HG02870 (cell line): ENCODE measurements around the gene PARD3.
A peak's percentile ranks its signal among the peaks of the same experiment; 100 is the strongest.

Source experiments
- ATAC-seq: cut with Tn5 transposase; IDR thresholded peaks from one replicate; pipeline ENCODE4 v1.9.1; 2021; ENCODE audit warnings: mild to moderate bottlenecking, moderate library complexity; ENCODE audit not compliant: unreplicated experiment

The PARD3 gene

GRCh38 chr10:34698248-34698831 is 116.8 kb downstream of the PARD3 start:
- ATAC-seq = no peak

DNA sequence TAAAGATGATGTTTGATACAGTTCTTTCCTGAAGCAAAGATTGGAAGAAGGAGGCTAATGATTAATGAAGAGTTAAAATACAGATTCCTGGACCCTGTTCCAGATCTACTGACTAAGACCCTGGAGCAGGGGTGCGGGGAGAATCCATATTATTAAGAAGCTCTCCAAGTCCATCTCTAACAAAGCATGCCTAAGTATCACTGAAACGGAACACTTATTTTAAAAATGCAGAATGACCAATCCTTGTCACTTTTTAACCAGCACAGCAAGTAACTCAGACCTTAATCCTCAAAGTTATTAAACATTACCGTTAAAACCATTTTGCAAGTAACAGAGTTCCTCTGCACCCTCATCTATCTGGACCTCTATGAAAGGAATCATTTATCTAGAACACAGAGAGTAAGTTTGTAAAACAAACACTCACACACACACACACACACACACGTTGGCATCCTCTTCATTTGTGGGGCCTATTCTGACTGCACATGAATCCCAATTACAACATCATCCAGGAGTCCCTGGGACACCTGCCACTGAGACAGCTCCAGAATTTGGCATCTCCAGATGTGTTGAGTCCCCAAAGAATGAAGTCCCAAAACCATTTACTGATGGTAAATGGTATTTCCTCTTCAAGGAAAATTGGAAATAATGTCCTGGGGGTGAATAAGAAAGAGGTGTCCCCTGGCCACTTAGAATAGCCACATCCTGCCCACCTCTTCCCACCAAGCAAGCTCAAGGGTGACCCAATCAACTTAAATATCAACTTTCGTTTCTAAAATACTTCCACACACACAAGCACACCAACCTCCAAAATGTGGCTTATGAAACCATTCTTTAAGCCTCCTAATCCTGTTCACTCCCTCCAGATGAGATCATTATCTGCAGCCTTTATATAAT is 117.5 kb downstream of the PARD3 start:
- ATAC-seq = no peak

GRCh38 chr10:34696423-34696822 is 118.7 kb downstream of the PARD3 start:
- no peak for ATAC-seq

- ATAC-seq = no peak
Measured at GRCh38 chr10:34690383-34691049, 124.6 kb downstream of the PARD3 start.

DNA sequence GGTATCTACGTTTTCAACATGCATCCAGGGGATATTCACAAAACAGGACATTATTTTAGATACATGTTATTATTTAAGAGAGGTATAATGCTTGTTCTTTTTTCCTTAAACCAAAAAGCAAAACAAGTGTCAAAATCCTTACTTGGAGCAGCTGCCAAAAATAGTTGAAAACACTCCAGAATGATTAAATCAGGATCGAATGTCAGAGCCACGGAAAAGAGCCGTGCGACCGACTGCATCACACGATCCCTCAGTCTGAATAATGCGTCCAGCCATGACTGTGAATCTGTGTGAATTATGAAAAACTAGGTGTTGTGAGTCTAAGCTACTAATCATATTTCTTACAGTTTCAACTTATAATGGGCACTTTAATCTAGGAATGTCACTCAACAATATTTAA is 126.0 kb downstream of the PARD3 start:
- ATAC-seq = no peak

DNA sequence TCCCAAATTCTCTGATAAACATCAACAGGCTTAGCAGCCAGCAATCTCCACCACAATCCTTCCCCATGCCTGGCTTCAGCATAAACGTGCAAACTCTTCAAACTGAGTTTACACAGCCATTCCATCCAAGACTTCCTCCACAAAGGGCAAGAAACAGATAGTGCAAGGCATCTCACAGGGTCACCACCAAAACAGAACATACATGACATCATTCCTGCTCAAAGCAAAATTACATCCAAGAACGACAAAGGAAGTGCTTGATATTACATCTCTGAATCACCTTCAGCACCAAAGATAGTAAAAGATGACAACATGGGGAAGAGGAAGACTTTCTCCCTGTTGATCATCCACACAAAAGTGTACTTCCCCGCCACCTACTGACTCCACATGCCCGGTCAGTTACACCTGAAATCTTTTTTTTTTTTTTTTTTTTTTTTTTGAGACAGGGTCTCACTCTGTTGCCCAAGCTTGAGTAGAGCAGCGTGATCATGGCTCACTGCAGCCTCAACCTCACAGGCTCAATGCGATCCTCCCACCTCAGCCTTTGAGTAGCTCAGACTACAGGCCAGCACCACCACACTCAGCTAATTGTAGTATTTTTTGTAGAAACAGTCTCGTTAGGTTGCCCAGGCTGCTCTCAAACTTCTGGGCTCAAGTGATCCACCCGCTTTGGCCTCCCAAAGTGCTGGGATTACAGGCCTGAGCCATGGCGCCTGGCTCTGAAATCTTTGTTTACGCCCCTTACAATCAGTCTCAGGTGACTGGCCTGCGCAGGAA is 127.5 kb downstream of the PARD3 start:
- no peak for ATAC-seq

DNA sequence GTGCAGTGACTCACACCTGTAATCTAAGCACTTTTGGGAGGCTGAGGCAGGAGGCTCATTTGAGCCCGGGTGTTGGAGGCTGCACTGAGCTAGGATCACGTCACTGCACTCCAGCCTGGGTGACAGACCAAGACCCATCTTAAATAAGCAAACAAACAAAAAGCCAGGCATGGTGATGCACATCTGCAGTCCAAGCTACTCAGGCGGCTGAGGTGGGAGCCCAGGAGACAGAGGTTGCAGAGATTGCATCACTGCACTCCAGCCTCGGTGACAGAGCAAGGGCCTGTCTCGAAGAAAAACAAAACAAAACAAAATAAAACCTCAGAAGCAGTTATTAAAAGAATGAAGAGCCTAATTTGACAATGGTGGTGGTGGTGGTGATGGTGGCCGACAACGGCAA is 132.5 kb downstream of the PARD3 start:
- no peak for ATAC-seq

DNA sequence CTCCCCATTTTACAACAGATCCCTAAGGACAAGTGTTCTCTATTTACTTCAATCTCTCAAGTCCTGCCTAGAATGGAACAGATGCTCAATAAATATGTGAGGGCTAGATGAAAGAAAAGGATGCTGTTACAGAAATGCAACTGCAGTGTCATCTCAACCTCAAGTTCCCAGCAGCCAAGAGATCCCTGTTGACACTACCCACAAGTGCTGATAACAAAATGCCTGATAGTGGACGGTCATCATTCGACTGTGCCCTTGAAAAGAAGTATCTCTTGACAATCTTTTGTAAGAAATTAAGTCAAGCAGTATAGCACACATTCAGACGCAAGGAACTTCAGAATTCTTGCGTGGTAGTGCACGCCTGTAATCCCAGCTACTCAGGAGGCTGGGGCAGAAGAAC is 133.2 kb downstream of the PARD3 start:
- ATAC-seq = no peak

DNA sequence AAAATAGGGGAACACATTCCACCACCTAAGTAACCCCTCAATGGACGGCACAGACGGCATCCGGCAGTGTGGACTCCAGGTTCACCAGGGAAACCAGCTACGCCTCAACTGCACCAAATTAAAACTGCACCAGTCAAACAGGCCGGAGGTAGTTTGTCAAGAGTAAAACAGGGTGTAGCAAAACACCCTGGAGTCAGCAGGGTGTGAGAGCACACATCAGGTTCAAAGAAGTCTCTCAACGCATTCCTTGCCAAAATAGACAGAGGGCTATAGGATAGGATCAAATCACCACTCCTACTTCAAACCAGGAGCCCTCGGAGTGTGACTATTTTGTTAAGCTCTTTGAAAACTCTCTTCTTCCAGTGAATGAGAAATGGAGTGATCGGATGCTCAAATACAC is 135.9 kb downstream of the PARD3 start:
- ATAC-seq = no peak

DNA sequence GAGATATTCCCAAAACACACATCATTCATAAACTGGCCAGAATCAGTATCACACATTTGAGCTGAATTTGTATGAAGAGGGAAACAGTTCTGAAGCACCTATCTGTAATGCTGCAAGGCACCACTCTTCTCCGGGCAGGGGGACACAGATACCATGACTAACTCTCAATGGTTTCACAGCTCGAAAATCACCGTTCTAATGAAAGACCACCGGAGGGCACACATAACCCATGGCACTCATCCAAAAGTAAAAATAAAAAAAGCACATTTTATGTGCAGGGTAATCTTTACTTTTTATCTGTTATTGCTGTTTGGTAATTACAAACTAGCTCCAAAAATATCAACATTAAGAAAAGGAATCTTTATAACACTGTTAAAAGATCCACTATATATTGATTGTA is 137.5 kb downstream of the PARD3 start:
- ATAC-seq = no peak

GRCh38 chr10:34677132-34677531 is 138.0 kb downstream of the PARD3 start:
- no peak for ATAC-seq

DNA sequence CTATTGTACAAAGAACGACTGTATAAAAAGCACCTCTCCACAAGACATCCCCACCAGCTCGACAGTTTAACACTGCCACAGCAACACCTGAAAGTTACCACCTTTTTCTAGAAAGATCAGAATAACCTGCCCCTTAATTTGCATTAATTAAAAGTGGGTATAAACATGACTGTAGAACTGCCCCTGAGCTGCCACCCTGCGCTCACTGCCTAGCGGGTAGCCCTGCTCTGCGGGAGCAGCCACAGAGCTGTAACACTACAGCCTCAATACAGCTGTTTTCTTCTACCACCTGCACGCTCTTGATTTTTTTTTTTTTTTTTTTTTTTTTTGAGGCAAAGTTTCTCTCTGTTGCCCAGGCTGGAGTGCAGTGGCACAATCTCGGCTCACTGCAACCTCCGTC is 140.9 kb downstream of the PARD3 start:
- ATAC-seq = no peak

GRCh38 chr10:34670081-34670480 is 145.0 kb downstream of the PARD3 start:
- no peak for ATAC-seq

GRCh38 chr10:34669079-34669478 is 146.0 kb downstream of the PARD3 start:
- no peak for ATAC-seq

DNA sequence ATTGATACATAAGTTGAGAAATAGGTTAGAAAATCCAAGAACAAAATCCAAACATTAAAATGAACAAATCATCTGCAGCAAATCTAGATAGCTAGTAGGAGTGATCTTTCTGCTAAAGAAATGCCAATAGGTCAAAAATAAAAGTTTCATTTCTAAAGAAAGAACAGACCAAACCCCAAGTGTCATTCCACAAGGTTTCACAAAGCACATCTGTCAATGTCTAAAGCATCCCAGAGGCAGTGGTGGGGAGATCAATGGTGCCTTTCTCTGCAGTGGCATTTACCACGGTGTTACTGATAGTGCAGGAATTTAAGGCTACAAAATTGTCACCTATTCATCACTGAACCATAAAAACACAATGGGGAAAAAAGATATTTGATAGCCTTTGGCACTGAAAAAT is 147.9 kb downstream of the PARD3 start:
- ATAC-seq = no peak

DNA sequence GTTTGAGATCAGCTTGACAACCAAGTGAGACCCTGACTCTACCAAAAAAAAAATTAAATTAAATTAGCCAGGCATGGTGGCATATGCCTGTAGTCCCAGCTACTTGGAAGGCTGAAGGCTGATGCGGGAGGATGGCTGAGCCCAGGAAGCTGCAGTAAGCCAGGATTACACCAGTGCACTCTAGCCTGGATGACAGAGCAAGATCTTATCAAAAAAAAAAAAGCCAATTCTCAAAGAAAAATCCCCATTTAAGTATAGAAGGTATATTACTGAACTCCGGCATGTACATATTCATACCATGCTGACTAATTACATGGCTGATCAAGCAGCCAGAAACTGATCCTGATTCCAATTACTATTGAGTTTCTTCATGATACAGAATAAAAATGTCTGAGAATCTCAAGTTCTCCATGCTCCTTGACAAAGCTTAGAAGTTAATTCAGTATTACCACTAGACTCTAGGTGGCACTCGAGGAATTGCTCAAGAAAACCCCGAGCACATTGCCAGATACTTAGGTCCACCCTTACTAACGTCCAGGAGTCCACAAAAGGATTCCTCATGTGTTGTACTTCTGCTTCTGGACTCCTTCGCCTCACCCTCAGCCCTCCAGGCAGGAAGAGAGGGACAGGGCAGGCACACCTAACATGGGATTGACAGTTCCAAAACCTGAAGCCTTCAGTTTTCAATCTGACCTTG is 148.9 kb downstream of the PARD3 start:
- ATAC-seq = peak; percentile 73

DNA sequence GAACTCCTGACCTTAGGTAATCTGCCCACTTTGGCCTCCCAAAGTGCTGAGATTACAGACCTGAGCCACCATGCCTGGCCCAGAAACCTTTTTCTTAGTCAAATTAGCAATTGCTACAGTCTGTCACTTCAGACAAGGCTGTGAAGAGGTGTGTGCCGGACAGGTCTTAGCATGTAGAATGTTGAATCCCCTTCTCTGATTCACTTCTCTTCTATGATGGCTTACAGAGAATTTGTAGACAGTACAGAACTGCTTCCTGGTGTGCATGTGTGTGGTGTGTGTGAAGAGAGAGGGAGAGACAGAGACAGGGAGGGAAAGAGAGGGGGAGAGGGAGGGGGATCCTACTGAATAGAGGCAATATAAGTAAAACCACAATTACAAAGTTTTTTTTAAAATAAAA is 150.4 kb downstream of the PARD3 start:
- ATAC-seq = no peak

DNA sequence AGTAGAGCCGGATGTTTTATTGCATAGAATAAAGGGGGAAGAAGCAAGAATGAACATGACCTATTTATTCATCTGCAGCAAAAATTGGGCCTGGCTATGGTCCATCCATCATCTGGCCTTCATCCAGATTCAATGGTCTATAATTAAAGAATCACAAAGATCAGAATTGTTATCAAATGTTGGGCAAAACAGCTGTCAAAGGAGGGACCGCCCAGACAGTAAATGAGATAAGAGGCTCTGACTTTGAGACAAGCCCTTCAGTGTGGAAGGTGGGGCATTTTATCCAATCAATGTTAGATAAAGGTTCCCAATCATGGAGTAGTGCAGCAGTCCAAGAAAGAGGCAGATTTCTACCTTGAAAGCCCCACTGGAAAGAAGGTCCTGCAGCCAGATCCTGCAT is 153.5 kb downstream of the PARD3 start:
- ATAC-seq = no peak

- no peak for ATAC-seq
Measured at GRCh38 chr10:34658934-34659333, 156.2 kb downstream of the PARD3 start.

- no peak for ATAC-seq
Measured at GRCh38 chr10:34656661-34657060, 158.4 kb downstream of the PARD3 start.
